Ramos (cell line): Measurements from ENCODE around the gene UPF3A.
"Not testable (repeated sequence)": the region's sequence is repeated elsewhere in the genome, so short reads cannot be mapped to it uniquely, and the experiment has no call there.

Experiments
- in situ Hi-C: fragments of 300-500 bp; cut with MboI; formaldehyde crosslinking; loops from one replicate; pipeline ENCODE4 v1.14.3; 2022; ENCODE audit warnings: low sequenced_read_pairs; ENCODE audit not compliant: unreplicated experiment

Gene UPF3A

GRCh38 chr13:114261328-114261965 is 20.0 kb upstream of the UPF3A start:
- in situ Hi-C loops, result no loop called here

GRCh38 chr13:114263578-114263977 is 17.8 kb upstream of the UPF3A start:
- in situ Hi-C loops, result no loop called here

GRCh38 chr13:114264313-114264712 is 17.1 kb upstream of the UPF3A start:
- in situ Hi-C loops, result not testable (repeated sequence)

- in situ Hi-C loops, result no loop called here
Observed at GRCh38 chr13:114264886-114265611, 16.4 kb upstream of the UPF3A start.

- in situ Hi-C loops, result no loop called here
Observed at GRCh38 chr13:114266241-114266640, 15.2 kb upstream of the UPF3A start.

- in situ Hi-C loops, result no loop called here
Observed at GRCh38 chr13:114268344-114269280, 12.8 kb upstream of the UPF3A start.

- in situ Hi-C loops, result no loop called here
Observed at GRCh38 chr13:114269281-114269770, 12.1 kb upstream of the UPF3A start.

GRCh38 chr13:114272977-114273376 is 8.4 kb upstream of the UPF3A start:
- in situ Hi-C loops, result no loop called here

GRCh38 chr13:114275304-114275703 is 6.1 kb upstream of the UPF3A start:
- in situ Hi-C loops, result no loop called here

GRCh38 chr13:114279146-114279545 is 2.3 kb upstream of the UPF3A start:
- in situ Hi-C loops, result no loop called here

- in situ Hi-C loops, result no loop called here
Observed at GRCh38 chr13:114279758-114280355, 1.5 kb upstream of the UPF3A start.

GRCh38 chr13:114282041-114282670 is 755 bp downstream of the UPF3A start:
- in situ Hi-C loops, result no loop called here

- in situ Hi-C loops, result no loop called here
Observed at GRCh38 chr13:114283576-114283975, 2.2 kb downstream of the UPF3A start.

- in situ Hi-C loops, result no loop called here
Observed at GRCh38 chr13:114284680-114285079, 3.3 kb downstream of the UPF3A start.

GRCh38 chr13:114285166-114285808 is 3.9 kb downstream of the UPF3A start:
- in situ Hi-C loops, result no loop called here

- in situ Hi-C loops, result no loop called here
Observed at GRCh38 chr13:114286808-114287207, 5.4 kb downstream of the UPF3A start.

- in situ Hi-C loops, result no loop called here
Observed at GRCh38 chr13:114288157-114288591, 6.8 kb downstream of the UPF3A start.

- in situ Hi-C loops, result no loop called here
Observed at GRCh38 chr13:114296448-114296847, 15.0 kb downstream of the UPF3A start.

- in situ Hi-C loops, result no loop called here
Observed at GRCh38 chr13:114296902-114297301, 15.5 kb downstream of the UPF3A start.
